ENCODE data around the gene P2RY2.

- TF ChIP-seq CTCF (IDR thresholded peaks at IDR 0.05) (no peak), POLR2A (IDR thresholded peaks at IDR 0.05) (no peak), EP300 (IDR thresholded peaks at IDR 0.05) (no peak)
Measured at GRCh38 chr11:73178681-73179080, 39.4 kb upstream of the P2RY2 start.
